ENCODE measurements around the gene MVB12B. TPM values are rescaled to one million over a fixed set of nuclear protein-coding genes. Genes with fewer than 3 reads are reported as not detected.

MVB12B gene
- total RNA-seq, 1 experiment from 2014 or later: 5.7 TPM

- TF ChIP-seq ATF1 (CRISPR knock-in tag; IDR thresholded peaks at IDR 0.05): no peak
Measured at GRCh38 chr9:126534431-126535186, 208.0 kb downstream of the MVB12B start (continued).

GRCh38 chr9:126536131-126536530 lies 209.5 kb downstream of the MVB12B start:
- Mint-ChIP-seq H3K27ac (no peak overlapping the region), H3K36me3 (no peaks in the 10 kb centered on the region), H3K4me3 (no peak overlapping the region), H3K27me3 (ENCODE audit: low read depth) (peaks cover 9% of the 10 kb centered on the region), H3K9me3 (no peaks in the 10 kb centered on the region), H3K4me1 (peaks cover 44% of the 10 kb centered on the region)
- ChIA-PET CTCF (interaction anchor here (1.4 to 2.2 kb wide), 4 partner anchors 21 to 36 kb away, joined by 3 to 7 read pairs (median 6); no protein-coding TSS in a partner anchor), POLR2A (interaction anchor here (0.6 kb wide), 1 partner anchor 10 kb away, joined by 3 read pairs; no protein-coding TSS in a partner anchor)
- no peak for TF ChIP-seq ZBTB21 (CRISPR knock-in tag; IDR thresholded peaks at IDR 0.05; ENCODE audit: borderline replicate concordance)
- TF ChIP-seq MYBL2 (CRISPR knock-in tag; IDR thresholded peaks at IDR 0.05): no peak
- no peak for TF ChIP-seq ERG (CRISPR knock-in tag; IDR thresholded peaks at IDR 0.05)
- TF ChIP-seq GABPB1 (CRISPR knock-in tag; IDR thresholded peaks at IDR 0.05): no peak
- TF ChIP-seq MXD4 (CRISPR knock-in tag; IDR thresholded peaks at IDR 0.05; ENCODE audit: borderline replicate concordance): no peak
- no peak for TF ChIP-seq ATF6 (CRISPR knock-in tag; IDR thresholded peaks at IDR 0.05)
- no peak for TF ChIP-seq CREM (CRISPR knock-in tag; IDR thresholded peaks at IDR 0.05)
- no peak for TF ChIP-seq ZNF671 (CRISPR knock-in tag; IDR thresholded peaks at IDR 0.05)
- no peak for TF ChIP-seq ZNF396 (CRISPR knock-in tag; IDR thresholded peaks at IDR 0.05; ENCODE audit: borderline replicate concordance)
- no peak for TF ChIP-seq NR3C1 (CRISPR knock-in tag; conservative IDR thresholded peaks at IDR 0.05; ENCODE audit: low read depth)
- no peak for TF ChIP-seq ETV6 (CRISPR knock-in tag; IDR thresholded peaks at IDR 0.05)
- TF ChIP-seq NFYB (CRISPR knock-in tag; conservative IDR thresholded peaks at IDR 0.05; ENCODE audit: low read depth): no peak
- no peak for TF ChIP-seq STAT6 (CRISPR knock-in tag; conservative IDR thresholded peaks at IDR 0.05; ENCODE audit: low read depth)
- no peak for TF ChIP-seq SMAD4 (CRISPR knock-in tag; IDR thresholded peaks at IDR 0.05)
- no peak for TF ChIP-seq E2F4 (CRISPR knock-in tag; IDR thresholded peaks at IDR 0.05; ENCODE audit: borderline replicate concordance, low read depth)
- no peak for TF ChIP-seq OVOL2 (CRISPR knock-in tag; IDR thresholded peaks at IDR 0.05; ENCODE audit: borderline replicate concordance)
- TF ChIP-seq PRRX2 (CRISPR knock-in tag; IDR thresholded peaks at IDR 0.05): no peak
- TF ChIP-seq ZNF317 (CRISPR knock-in tag; IDR thresholded peaks at IDR 0.05; ENCODE audit: borderline replicate concordance, low read depth): no peak
- no peak for TF ChIP-seq ZNF416 (CRISPR knock-in tag; IDR thresholded peaks at IDR 0.05)
- DNase-seq (ENCODE audit: low spot score) (no peak), ATAC-seq (no peak)

All from WTC11 (cell line).